Left renal pelvis (tissue), 4 donors: ENCODE results near the gene INSIG2. TPM values are rescaled to one million over a fixed set of nuclear protein-coding genes. Genes with fewer than 3 reads are reported as not detected.
"Not testable (repeated sequence)": the region's sequence is repeated elsewhere in the genome, so short reads cannot be mapped to it uniquely, and the experiment has no call there.

Source experiments
- DNase-seq, 4 donors: peaks; one replicate each; pipeline ENCODE4 v3.0.0-alpha.2; 2013; ENCODE audit warnings: low read depth in 4 of 4, low spot score in 3 of 4
- polyA plus RNA-seq, 4 donors: library from polyadenylated mRNA; unstranded; fragments of 120-200 nt; gene quantifications; one replicate each; pipeline ENCODE4 v1.2.1, GENCODE V29; 2013; ENCODE audit not compliant: insufficient read length in 4 of 4

INSIG2 gene
- polyA plus RNA-seq, 4 donors, result 27.2 to 37.9 (median 35.8) TPM

DNA sequence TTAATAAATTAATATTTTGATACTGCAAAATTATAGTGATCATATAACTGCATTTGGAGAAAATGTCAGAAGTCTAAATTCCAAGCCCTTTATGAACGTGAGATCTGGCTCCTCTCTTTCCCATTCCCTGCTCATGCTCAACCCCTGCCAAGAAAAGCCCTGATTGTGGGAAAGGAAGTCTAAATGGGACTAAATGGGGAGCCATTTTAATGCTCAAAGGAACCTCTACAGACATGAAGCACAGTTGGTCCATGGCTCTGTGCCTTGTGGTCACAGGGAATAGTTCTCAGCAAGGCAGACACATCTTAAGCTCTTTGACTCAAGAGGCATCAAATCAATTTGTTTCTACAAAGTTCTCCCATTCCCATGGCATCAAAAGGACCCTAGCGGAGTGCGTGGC, 29.3 kb upstream of the INSIG2 start:
- DNase-seq, result no peak

DNA sequence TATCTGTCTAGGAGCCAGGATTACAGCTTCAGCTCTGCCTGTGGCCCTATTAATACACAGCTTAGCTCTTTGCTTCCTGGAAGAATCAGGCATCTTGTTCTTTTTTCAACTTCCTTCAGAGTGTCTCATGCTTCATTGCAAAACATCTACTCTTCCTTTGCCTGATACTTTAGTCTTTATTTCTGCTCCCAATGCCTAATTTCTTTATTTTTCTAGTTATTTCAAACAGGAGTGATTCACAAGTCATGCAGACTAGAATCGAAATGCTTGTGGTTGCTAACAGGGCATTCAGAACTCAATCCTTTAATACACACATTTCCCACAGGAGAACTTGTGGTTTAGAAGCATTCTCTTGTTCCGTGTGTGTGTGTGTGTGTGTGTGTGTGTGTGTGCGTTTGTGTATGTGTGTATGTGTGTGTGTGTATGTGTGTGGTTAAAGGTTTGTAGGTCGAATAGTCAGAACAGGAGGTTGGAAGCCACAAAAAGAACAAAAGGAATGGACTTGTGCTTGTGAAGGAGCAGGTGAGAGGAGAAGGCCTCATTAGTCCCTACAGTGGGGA, 28.3 kb upstream of the INSIG2 start:
- no peak for DNase-seq

DNA sequence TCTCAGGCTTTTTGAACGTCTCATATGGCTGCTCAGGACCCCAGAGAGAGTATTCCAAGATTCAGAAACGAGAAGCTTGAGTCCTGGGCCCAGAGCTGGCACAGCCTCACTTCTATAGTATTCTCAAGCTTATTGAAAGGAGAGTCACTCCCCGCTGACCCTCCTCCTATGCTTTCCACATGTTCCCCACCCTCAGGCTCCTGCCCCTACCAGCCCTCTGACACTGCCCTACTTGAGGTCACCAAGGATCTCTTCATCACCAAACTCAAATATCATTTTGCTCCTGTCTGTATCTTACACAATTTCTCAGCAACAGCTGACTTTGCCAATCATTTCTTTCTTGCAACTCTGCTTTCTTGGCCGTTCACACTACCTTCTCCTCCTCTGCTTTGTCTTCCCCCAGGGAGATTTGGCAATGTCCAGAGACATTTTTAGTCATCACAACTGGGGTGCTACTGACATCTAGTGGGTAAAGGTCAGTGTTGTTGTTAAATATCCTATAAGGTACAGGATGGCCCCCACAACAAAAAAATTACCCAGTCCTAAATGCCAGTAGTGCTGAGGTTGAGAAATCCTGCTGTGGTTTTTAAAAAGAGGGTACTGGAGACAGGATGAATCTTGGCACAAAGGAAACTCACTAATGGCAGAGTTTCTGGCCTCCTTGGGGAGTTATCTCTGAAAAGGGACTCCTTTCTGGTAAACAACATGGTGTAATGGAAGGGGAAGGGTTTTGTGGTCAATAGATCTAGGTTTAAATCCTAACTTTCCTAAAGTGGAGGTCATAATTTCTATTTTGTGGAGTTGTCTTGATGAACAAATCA, 26.9 kb upstream of the INSIG2 start:
- DNase-seq, result no peak

DNA sequence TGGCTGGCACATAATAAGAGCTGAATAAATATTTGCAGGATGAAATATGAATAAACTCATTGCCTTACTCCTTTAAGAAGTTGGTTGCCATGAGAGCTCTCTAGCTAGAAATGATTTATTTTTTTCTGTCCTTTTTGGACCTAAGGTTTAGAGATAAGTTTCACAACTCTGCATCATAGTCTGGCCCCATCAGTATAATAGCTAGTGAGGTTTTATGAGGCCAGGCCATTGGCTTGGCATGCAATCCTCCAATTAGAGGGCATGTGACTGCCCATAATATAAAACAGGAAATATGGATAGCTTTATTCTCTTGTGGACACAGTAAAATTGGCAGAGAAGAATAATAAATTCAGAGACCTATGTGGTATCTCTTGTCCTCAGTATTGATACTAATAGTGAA, 26.2 kb upstream of the INSIG2 start:
- no peak for DNase-seq

DNA sequence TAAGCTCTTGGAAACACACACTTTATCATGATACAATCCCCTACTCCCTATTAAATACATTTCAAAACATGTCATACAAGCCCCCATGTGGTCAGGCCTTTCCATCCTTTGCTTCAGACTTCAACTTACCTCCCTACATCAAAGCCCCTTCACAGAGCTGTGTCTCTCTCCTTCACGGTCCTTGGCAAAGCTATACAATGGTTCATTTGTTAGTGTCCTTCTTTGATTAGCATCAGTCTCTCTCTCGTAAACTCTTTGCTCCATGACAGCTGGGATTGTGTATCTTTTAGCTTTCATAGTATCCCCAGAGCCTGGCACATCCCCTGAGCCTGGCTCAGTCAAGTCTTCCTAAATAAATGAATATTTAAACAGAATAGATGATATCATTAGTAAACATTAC, 25.6 kb upstream of the INSIG2 start:
- no peak for DNase-seq

DNA sequence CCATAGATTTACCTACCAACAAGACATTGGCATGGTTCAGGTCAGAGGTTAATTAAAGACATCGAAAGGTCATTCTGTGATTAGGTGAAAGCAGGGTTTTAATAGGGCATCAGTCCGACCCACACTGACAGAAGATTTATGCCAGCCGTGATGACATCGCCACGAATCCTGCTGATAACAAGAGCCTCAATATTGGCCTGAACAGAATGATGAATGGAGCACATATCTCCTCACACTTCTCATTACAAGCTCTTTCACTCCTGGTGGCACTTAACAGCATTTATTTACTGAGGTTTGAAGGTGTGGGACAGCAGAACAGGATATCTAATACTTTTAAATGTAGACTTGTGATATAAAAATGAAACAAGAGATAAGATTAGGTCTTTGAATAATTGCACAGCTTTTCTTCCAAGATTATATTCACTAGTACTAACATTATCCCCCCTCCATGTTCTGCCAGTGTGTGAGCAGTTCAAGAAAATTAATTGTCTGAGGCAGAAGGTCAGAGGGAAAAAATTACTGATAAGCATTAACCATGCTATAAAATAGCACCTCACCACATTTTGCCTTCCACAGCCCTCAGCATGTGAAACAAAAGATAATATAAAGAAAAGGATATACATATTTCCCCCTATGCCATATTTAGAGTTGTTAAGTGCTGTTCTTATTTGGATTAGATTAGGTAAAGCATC, 23.1 kb upstream of the INSIG2 start:
- no peak for DNase-seq

DNA sequence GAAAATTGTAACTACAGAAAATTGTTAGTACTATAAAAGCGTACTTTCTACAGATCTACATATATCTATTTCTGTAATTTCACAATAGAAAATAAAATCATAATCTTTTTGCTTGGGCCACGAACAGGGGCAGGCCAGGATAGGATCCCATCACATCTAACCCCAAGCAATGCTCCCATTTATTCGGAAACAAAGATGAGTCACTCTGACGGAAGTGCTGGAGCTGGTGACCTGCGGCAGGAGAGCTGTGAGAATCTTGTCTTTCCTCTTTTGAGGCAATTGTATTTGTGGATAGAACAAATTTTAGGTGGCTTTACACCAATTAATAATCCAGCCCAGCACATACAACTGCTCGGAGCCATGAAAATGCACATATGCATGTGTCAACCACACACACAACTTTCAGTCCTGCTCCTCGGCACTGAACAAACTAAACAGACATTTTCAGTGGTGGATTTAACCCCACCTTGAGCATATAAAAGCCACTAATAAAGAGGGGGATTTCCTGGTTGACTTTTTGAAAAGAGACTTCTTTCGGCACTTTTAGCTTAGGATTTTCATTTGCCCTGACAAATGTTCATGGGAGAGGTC, 22.3 kb upstream of the INSIG2 start:
- no peak for DNase-seq

DNA sequence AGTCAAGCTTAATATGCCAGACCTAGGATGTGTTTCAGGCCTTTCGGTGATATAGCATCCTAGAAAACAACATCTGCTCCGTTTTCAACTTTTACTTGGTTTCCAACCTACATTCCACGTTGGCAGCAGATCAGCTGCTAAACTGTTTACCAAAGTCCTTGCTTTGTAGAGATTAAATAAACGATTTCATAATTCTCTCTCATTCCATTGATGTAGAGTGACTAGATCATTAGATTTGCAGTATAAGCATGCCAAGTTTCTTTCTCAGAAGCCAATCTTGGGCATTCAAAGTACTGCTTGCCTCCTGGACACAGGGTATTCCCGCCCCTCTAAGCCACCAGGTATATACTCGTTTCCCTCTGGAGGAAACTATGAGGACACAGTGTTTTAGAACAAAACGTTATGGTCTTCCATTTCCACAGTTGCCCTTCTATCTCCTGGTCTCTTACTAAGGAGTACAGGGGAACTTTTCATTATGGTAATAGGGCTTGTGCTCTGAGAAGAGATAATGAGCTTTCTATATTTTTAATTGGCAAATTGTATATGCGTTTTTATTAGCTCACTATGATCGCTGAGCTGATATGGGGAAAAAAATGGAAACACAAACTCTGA, 10.5 kb upstream of the INSIG2 start:
- no peak for DNase-seq

DNA sequence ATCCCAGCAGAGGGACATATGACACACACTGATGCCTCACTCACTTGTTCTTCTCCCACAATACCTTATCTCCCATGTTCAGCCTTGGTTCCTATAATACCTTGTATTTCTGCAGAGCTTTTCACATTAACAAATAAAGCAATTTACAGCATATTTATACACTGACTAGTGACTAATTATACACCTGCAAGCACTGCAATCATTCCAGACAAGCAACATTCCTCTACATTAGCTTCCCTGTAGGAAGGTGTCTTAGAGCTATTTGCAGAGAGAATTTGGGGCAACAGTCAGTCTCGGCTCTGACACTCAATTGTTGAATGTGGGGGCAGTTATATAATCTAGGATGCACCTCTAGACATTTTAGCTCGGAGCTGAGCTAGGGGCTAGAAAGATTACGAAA, 9.5 kb upstream of the INSIG2 start:
- DNase-seq, result no peak

DNA sequence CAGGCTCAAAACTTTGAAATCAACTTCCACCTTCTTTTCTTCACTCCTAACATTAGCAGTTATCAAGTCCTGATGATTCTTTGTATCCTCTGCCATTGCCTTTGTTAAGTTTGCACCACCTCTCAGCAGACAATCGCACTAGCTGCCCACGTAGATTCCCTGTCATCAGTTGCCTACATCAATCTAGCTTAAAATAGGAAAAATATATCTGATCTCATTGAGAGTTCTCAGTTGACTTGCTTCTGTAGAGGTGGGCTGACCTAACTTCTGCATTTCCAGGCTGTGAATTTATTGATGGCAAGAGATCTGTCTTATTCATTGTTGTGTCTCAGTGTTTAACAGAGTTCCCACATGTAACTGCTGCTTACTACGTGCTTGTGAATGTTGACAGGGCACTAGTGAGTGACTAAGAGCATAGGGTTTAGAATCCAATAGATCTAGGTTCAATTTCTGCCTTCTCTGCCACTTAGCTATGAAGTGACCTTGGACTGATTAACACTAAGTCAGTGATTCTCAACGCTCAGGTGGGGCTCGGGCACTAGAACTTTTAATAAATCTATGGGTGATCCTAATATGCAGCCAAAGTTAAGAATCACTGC, 3.7 kb upstream of the INSIG2 start:
- DNase-seq, result no peak

DNA sequence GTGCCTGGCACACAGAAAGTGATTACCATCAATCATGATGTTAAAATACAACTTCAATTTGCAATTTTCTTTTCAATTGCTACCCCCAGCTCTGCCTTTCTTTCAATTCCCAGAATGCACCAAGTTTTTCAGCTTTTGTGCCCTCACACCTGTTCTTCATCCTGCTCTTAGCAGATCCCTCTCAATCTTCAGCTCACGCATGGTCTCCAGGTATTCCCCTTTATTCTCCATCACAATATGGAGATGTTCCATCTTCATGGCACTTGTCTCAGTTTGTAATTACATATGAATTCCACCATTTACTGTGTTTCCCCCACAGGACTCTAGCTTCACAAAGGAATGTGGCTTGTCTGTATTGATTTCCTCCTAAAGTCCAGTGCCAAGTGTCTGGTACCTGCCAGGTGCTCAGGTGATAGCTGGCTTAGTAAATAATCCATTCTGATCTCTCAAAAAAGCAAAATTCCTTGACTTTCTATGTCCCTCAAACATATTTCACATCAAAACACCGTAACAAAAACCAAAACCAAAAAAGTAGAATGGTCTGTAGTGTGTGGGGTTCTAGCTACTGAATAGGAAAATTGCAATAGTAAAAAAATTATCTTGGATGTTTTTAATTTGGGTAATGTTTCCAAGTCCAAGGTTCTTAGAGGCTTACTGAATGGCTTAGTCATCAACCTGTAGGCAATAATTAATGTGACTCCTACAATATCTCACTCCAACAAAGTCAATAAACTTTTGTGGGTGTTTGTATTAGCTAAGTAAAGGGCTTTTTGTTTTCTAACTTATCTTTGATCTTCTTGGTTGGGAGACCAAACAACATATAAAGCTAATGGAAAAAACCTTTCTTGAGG, 2.9 kb upstream of the INSIG2 start:
- DNase-seq, result no peak

DNA sequence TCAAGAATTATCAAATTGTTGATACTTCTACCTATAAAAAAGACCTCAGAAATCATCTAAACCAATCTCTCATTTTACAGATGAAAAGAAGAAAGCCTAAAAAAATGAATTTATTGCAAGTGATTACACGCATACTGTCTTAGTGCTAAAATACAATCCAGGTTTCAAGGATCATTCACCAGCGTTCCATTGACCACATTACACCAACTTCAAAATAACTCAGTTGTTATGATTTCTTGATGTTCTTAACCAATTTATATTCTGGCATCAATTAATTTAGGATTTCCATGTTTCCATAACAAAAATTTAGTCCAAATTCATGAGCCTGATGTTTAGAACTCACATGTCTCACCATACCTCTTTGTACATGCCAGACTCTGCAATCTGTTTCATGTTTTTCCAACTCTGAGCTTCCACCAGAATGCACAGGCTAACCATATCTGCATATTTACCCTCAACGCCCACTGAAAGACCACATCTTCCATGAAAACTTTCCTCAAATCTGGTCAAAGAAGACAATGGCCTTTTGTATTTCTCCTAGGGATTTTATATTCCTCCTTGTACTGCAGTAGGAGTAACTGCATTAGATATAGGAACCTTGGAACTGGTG, 2.1 kb upstream of the INSIG2 start:
- no peak for DNase-seq

DNA sequence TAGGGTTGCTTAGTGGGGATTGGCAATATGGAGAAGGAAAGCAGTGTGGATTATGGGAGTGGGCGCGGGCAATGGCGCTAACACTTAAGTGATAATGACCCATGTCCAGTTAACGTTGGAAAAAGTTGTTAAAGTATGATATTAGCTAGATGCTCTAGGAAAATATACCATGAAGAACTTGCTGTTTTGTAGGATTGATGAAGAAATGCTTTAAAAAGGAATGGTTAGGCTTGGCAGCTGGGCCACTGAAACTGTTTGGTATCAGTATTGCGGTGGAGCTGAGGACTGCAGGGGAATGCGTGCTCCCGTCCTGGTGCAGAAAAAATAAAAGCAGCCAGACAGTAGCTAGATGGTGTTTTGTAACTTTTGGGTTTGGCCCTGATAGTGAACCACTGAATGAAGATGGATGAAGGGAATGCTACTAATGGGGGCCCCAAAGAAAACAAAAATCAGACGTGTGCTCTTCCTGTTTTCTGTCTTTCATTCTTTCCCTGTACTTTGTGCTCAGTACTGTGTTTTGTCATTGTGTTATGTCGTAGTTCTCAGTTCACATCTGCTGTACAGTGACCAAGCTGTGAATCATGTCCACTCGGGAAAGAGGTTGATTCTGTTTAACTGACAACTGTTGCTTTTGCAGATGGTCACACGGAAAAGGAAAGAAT, 999 bp downstream of the INSIG2 start:
- DNase-seq, result peak in 1 of 4 donors; percentile 10

DNA sequence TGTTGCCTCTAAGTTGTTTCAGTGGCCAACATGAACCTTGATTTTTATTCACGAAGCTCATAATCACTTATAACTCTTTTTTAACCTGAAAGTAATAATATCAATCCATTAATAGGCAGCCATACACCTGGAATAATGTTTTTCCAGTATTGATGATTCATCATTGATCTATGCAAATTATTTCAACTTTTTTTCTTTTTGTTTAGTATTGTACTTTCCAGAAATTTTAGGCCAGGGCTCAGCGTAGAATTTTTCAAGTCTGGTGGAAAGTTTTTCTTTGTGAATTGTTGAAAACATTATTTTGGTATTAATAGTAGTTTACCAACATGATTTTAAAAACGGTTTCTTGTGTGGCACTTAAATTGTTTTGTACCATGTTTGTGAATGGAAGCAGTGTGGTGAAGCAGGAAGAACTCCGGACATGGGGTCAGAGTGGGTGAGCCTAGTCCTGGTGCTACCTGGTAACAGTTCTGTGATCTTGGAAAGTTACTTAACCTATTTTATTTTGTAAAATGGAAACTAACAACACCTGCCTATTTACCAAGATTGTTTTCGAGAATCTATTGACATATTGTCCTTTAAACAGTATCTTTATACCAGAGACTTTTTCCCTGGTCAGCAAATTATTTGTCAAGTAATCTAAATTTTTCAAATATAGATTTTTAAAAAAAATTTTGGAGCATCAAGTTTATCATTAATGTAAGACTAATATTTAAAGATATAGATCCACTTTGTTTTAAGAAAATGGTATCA, 2.3 kb downstream of the INSIG2 start:
- no peak for DNase-seq

DNA sequence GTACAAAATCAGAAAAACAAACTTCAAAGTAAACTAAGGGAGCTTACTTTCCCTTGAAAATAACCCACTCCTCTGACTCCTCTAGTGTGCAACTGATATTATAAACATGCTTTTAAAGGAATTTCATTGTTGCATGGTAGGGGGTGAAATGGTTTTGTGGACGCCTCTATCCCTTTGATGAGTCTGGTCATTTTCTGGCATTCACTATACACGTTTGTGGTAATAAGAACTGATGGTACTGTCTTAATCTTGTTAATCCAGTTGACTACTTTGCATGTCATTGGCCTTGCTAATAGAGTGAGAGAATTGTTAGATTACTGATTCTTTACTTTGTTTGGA, 2.8 kb downstream of the INSIG2 start:
- DNase-seq, result no peak

DNA sequence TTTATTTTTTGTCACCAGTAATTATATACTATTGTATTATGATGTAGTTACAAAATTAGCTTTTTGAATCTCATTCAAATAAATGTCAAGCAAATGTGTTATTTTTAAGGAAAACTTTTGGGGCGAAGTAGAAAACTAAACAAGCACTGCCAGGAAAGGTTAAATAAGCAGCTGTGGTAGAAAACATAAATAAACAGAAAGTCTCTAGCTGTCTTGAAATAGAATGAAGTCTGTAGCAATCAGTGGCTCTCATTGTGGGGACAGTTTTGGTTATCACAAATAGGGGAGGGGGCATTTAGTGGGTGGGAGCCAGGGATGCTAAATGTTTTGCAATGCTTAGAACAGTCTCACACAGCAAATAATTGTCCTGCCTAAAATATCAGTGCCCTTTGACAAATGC, 3.4 kb downstream of the INSIG2 start:
- DNase-seq, result no peak

DNA sequence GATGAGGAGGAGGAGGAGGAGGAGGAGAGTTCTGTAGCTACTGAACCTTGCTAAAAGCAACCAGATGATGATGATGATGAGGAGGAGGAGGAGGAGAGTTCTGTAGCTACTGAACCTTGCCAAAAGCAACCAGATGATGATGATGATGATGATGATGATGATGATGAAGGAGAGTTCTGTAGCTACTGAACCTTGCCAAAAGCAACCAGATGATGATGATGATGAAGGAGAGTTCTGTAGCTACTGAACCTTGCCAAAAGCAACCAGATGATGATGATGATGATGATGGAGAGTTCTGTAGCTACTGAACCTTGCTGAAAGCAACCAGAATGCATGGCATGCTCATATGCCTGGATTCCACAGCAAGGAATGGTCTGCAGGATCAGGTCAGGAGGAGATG, 5.8 kb downstream of the INSIG2 start:
- DNase-seq, result not testable (repeated sequence)

DNA sequence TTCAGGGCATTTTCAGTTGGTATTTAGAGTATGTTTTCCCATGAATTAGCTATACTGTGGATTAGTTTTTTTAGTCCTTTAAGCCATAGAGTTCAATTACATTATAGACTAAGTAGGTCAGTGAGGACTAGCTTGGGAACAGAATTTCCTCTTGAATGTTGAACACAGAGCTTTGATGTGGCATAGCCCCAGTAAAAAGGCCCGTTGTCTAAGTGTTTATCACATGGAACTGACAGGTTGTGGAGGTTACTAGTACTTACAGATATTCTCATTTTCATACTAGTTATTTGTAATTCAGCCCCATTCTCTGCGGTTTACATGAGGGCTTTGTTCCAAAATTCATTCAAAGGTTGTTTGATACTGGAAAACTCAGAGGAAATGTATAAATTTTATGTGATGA, 6.2 kb downstream of the INSIG2 start:
- no peak for DNase-seq
